HCT116 (cell line): ENCODE measurements around the gene CYP11A1. TPM values are rescaled to one million over a fixed set of nuclear protein-coding genes. Genes with fewer than 3 reads are reported as not detected.

Source experiments
- ATAC-seq: fragments of 200-7000 bp; cut with Tn5 transposase; 2 replicates; pipeline ENCODE4 v1.9.1; 2020; ENCODE audit warnings: mild to moderate bottlenecking, moderate library complexity
- BruUV-seq: library from RNA; stranded (reverse); fragments of 400-500 nt; replicated peaks from 2 replicates; lab custom pipeline; 2021; lab: Mats Ljungman, UMichigan
- CTCF ChIA-PET: fragments of 300-600 bp; sonication (Branson Sonifier 250); formaldehyde crosslinking; loops from one replicate; lab custom pipeline; 2021; ENCODE audit warnings: antibody characterized with exemption; lab: Charles Lee
- POLR2A ChIA-PET: fragments of 300-600, 350-600 bp; sonication (Branson Sonifier 250); formaldehyde crosslinking; loops from one replicate; lab custom pipeline; 2021; ENCODE audit warnings: antibody characterized with exemption; lab: Charles Lee
- RAD21 ChIA-PET, 2 experiments: fragments of 300-600 bp; sonication (Branson Sonifier 250); formaldehyde crosslinking; loops; one replicate each; lab custom pipeline; 2023; ENCODE audit warnings: low total read pairs in 2 of 2; ENCODE audit not compliant: uncharacterized antibody in 2 of 2, unreplicated experiment in 2 of 2, low non-redundant PET in 1 of 2; lab: Charles Lee
- DNase-seq: peaks from one replicate; pipeline ENCODE4 v3.0.0-alpha.2; 2010; ENCODE audit warnings: low read depth, low spot score
- H2AFZ ChIP-seq: fragments of 200-600 bp; shearing (Covaris generic), sonication (generic); 2 replicates; pipeline ENCODE4 v1.6.1; 2017; ENCODE audit warnings: low read depth, mixed run types, mixed read lengths, antibody characterized with exemption, low read length; ENCODE audit not compliant: poor library complexity, severe bottlenecking
- H3K27ac ChIP-seq: 2 replicates; pipeline ENCODE4 v1.5.1; 2012; ENCODE audit warnings: low read depth, low read length
- H3K27me3 ChIP-seq: fragments of 200-600 bp; sonication (generic); 2 replicates; pipeline ENCODE4 v1.6.1; 2016; ENCODE audit warnings: mixed run types, low read length, mixed read lengths; ENCODE audit not compliant: insufficient read depth
- H3K36me3 ChIP-seq, 2 experiments: fragments of 200-500 bp in 1 of 2; fragments of 200-600 bp in 1 of 2; sonication (Bioruptor generic) in 1 of 2; sonication (generic) in 1 of 2; 2 replicates each; pipeline versions ENCODE4 v1.5.1 to v1.6.1; 2014 to 2016; ENCODE audit warnings: low read length in 2 of 2, inconsistent platforms in 1 of 2, mixed read lengths in 1 of 2, mixed run types in 1 of 2; ENCODE audit not compliant: insufficient read depth in 2 of 2, control insufficient read depth in 1 of 2
- H3K4me1 ChIP-seq, 2 experiments: fragments of 200-600 bp in 1 of 2; sonication (generic) in 1 of 2; 2 replicates each; pipeline versions ENCODE4 v1.5.1 to v1.6.1; 2012 to 2017; ENCODE audit warnings: low read length in 2 of 2, inconsistent platforms in 1 of 2, mild to moderate bottlenecking in 1 of 2, mixed read lengths in 1 of 2, mixed run types in 1 of 2, moderate library complexity in 1 of 2; ENCODE audit not compliant: insufficient read depth in 2 of 2, control insufficient read depth in 1 of 2
- H3K4me2 ChIP-seq: fragments of 200-600 bp; sonication (generic); 2 replicates; pipeline ENCODE4 v1.6.1; 2017; ENCODE audit warnings: mixed run types, low read length, mixed read lengths
- H3K4me3 ChIP-seq, 2 experiments: fragments of 200-600 bp in 1 of 2; sonication (generic) in 1 of 2; replicated peaks in 1 of 2; 2 replicates each; pipeline ENCODE4 v1.5.1; 2011 to 2016; ENCODE audit warnings: low read length in 2 of 2, control low read depth in 1 of 2, low read depth in 1 of 2, mild to moderate bottlenecking in 1 of 2, mixed read lengths in 1 of 2, mixed run types in 1 of 2
- H3K79me2 ChIP-seq: fragments of 200-600 bp; sonication (generic); 2 replicates; pipeline ENCODE4 v1.6.1; 2017; ENCODE audit warnings: mild to moderate bottlenecking, mixed run types, low read length, moderate library complexity, mixed read lengths; ENCODE audit not compliant: insufficient read depth
- H3K9ac ChIP-seq: fragments of 200-600 bp; sonication (generic); 2 replicates; pipeline ENCODE4 v1.6.1; 2016; ENCODE audit warnings: low read length, mixed read lengths
- H3K9me2 ChIP-seq: fragments of 200-600 bp; sonication (generic), shearing (Covaris generic); 2 replicates; pipeline ENCODE4 v1.6.1; 2017; ENCODE audit warnings: mixed run types, mild to moderate bottlenecking, moderate library complexity; ENCODE audit not compliant: insufficient read depth
- H3K9me3 ChIP-seq, 2 experiments: fragments of 200-500 bp in 1 of 2; fragments of 200-600 bp in 1 of 2; sonication (Bioruptor generic) in 1 of 2; sonication (generic) in 1 of 2; 2 replicates each; pipeline ENCODE4 v1.6.1; 2014 to 2017; ENCODE audit warnings: low read length in 2 of 2, mixed read lengths in 2 of 2, inconsistent platforms in 1 of 2, low read depth in 1 of 2, mild to moderate bottlenecking in 1 of 2, mixed run types in 1 of 2, moderate library complexity in 1 of 2; ENCODE audit not compliant: control insufficient read depth in 1 of 2, insufficient read depth in 1 of 2
- H4K20me1 ChIP-seq: fragments of 200-600 bp; sonication (generic), shearing (Covaris generic); 2 replicates; pipeline ENCODE4 v1.6.1; 2017; ENCODE audit warnings: mixed run types, mild to moderate bottlenecking, moderate library complexity; ENCODE audit not compliant: insufficient read depth
- CBX3 ChIP-seq: IDR thresholded peaks from 2 replicates; pipeline ENCODE4 v1.6.1; 2012; ENCODE audit warnings: low read depth
- POLR2A ChIP-seq: IDR thresholded peaks from 2 replicates; pipeline ENCODE4 v1.7.0; 2011; ENCODE audit warnings: borderline replicate concordance; ENCODE audit not compliant: insufficient read depth, insufficient read length; ENCODE audit errors: extremely low read depth
- SIN3A ChIP-seq: IDR thresholded peaks from 2 replicates; pipeline ENCODE4 v1.6.1; 2012; ENCODE audit warnings: low read depth
- ZFX ChIP-seq: fragments of 450-650 bp; IDR thresholded peaks from 2 replicates; pipeline ENCODE4 v1.6.1; 2017
- ZNF274 ChIP-seq: fragments of 200-500 bp; sonication (Bioruptor generic); IDR thresholded peaks from 2 replicates; pipeline ENCODE4 v1.6.1; 2014; ENCODE audit warnings: mild to moderate bottlenecking, low read depth, low read length, inconsistent platforms
- intact Hi-C: fragments of 100-400 bp; cut with micrococcal nuclease; formaldehyde crosslinking; loops from 2 replicates; pipeline ENCODE4 v1.10.0; 2022
- total RNA-seq: library from RNA; stranded (reverse); gene quantifications from one replicate; pipeline ENCODE4 v1.2.1, GENCODE V29; 2021; ENCODE audit not compliant: unreplicated experiment
- TF ChIP-seq, protein P1 (sequence below): IDR thresholded peaks from 2 replicates; pipeline ENCODE4 v1.6.1; 2012
- TF ChIP-seq, protein P2 (sequence below), 3 experiments: fragments of 200-600 bp in 1 of 3; sonication (generic) in 1 of 3; IDR thresholded peaks in 2 of 3; conservative IDR thresholded peaks in 1 of 3; 2 replicates each; pipeline ENCODE4 v1.5.1; 2012 to 2017; ENCODE audit warnings: low read depth in 2 of 3, low read length in 2 of 3, antibody characterized with exemption in 1 of 3, borderline replicate concordance in 1 of 3, control low read depth in 1 of 3, mild to moderate bottlenecking in 1 of 3, mixed read lengths in 1 of 3, mixed run types in 1 of 3, moderate library complexity in 1 of 3; ENCODE audit not compliant: insufficient read depth in 1 of 3
- TF ChIP-seq, protein P3 (sequence below): IDR thresholded peaks from 2 replicates; pipeline ENCODE4 v1.6.1; 2011; ENCODE audit warnings: mild to moderate bottlenecking, low read length, moderate library complexity; ENCODE audit not compliant: insufficient replicate concordance; ENCODE audit errors: extremely low read depth

Gene CYP11A1
- total RNA-seq, 1 experiment from 2014 or later: 0.57 TPM

DNA sequence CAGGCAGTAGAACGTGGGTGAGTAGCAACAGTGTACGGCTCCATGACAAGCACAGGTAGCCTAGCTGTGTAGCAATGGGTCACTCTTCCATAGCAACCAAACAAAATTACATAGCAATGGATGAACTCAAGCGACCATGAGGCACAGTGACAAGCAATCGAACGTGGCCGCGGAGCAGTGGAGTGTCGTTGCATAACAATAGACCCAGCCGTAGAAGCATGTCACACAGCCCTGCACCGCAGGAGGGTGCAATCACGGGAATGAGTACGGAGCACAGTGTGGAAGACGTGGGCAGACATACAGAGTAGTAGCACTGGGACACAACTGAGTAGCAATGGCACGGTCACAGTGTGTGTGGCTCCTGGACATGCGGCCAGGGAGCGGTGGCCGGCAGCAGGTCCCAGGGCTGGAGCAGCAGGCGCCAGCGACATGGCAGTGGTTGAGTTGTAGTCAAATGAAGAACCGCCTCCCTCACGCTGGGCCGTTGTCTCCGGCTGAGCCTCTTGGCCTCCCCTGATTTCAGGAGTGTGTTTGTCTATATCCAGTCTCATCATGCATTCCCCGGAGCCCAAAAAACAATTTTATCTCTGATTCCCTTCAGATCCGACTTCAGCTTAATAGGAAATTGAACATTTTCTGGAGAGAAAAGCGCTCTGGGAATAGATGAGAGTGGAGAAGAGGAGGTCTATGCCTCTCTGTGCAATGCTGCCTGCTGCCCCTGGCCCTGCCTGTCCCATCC is 67.2 kb downstream of the CYP11A1 start:
- Histone ChIP-seq H3K27ac (no peak overlapping the region), H2AFZ (no peak overlapping the region), H3K4me1 (no peaks in the 10 kb centered on the region), H3K9me2 (no peaks in the 10 kb centered on the region), H3K4me2 (no peak overlapping the region), H4K20me1 (no peaks in the 10 kb centered on the region), H3K9ac (no peak overlapping the region), H3K36me3 (no peaks in the 10 kb centered on the region), H3K4me3 (no peak overlapping the region), H3K27me3 (peaks cover 41% of the 10 kb centered on the region; the same call in 1 of the 2 replicates), H3K79me2 (no peaks in the 10 kb centered on the region), H3K9me3 (no peaks in the 10 kb centered on the region)
- ATAC-seq: no peak
- no peak for DNase-seq
- BruUV-seq: no TSS peak
- RAD21 ChIA-PET: no interaction called here
- TF ChIP-seq, protein P1, sequence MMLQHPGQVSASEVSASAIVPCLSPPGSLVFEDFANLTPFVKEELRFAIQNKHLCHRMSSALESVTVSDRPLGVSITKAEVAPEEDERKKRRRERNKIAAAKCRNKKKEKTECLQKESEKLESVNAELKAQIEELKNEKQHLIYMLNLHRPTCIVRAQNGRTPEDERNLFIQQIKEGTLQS: no peak
- TF ChIP-seq CBX3 (no peak), ZFX (no peak), ZNF274 (no peak), POLR2A (no peak)
- POLR2A ChIA-PET: no interaction called here
- CTCF ChIA-PET: no interaction called here
- intact Hi-C loops: loop anchor here (5.0 kb wide), 1 partner anchor 248 kb away; no protein-coding TSS in a partner anchor

DNA sequence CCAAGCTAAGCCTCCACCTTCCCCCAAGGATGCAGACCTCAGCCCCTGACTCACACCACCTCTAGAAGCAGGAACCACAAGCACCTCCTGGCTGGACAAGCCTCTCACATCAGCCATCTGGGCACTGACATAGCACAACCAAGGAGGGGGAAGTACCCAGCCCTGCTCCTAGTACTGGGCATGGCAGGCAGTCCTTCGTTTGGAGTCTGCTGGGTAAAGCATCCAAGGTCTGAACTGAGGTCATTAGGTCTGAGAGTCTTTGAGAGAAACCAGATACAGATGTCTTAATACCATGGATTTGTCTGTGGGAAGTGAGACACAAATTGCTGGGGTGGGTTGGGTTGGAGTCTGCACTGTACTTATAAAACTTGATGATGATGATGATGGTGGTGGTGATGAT is 69.6 kb downstream of the CYP11A1 start:
- Histone ChIP-seq H2AFZ (no peak overlapping the region), H3K4me2 (no peak overlapping the region), H3K4me3 (no peak overlapping the region), H3K9me2 (no peaks in the 10 kb centered on the region), H3K79me2 (no peaks in the 10 kb centered on the region), H3K9ac (no peak overlapping the region), H3K36me3 (no peaks in the 10 kb centered on the region), H4K20me1 (no peaks in the 10 kb centered on the region), H3K27ac (no peak overlapping the region), H3K27me3 (peaks cover 60% of the 10 kb centered on the region), H3K4me1 (no peaks in the 10 kb centered on the region), H3K9me3 (no peaks in the 10 kb centered on the region)
- intact Hi-C loops: no loop called here
- DNase-seq: no peak
- BruUV-seq: no TSS peak
- CTCF ChIA-PET: interaction anchor here (0.7 to 3.7 kb wide), 2 partner anchors 10 to 14 kb away, joined by 4 to 13 read pairs; no protein-coding TSS in a partner anchor
- POLR2A ChIA-PET: no interaction called here
- no peak for TF ChIP-seq SIN3A
- TF ChIP-seq, protein P2, sequence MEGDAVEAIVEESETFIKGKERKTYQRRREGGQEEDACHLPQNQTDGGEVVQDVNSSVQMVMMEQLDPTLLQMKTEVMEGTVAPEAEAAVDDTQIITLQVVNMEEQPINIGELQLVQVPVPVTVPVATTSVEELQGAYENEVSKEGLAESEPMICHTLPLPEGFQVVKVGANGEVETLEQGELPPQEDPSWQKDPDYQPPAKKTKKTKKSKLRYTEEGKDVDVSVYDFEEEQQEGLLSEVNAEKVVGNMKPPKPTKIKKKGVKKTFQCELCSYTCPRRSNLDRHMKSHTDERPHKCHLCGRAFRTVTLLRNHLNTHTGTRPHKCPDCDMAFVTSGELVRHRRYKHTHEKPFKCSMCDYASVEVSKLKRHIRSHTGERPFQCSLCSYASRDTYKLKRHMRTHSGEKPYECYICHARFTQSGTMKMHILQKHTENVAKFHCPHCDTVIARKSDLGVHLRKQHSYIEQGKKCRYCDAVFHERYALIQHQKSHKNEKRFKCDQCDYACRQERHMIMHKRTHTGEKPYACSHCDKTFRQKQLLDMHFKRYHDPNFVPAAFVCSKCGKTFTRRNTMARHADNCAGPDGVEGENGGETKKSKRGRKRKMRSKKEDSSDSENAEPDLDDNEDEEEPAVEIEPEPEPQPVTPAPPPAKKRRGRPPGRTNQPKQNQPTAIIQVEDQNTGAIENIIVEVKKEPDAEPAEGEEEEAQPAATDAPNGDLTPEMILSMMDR (IDR thresholded peaks at IDR 0.05 in 2 of 3, conservative IDR thresholded peaks at IDR 0.05 in 1 of 3; ENCODE audit: borderline replicate concordance in 1 of 3, insufficient read depth in 1 of 3, low read depth in 2 of 3, low read length in 2 of 3): no peak
- no peak for TF ChIP-seq CBX3
- TF ChIP-seq ZNF274: no peak
- TF ChIP-seq, protein P3, sequence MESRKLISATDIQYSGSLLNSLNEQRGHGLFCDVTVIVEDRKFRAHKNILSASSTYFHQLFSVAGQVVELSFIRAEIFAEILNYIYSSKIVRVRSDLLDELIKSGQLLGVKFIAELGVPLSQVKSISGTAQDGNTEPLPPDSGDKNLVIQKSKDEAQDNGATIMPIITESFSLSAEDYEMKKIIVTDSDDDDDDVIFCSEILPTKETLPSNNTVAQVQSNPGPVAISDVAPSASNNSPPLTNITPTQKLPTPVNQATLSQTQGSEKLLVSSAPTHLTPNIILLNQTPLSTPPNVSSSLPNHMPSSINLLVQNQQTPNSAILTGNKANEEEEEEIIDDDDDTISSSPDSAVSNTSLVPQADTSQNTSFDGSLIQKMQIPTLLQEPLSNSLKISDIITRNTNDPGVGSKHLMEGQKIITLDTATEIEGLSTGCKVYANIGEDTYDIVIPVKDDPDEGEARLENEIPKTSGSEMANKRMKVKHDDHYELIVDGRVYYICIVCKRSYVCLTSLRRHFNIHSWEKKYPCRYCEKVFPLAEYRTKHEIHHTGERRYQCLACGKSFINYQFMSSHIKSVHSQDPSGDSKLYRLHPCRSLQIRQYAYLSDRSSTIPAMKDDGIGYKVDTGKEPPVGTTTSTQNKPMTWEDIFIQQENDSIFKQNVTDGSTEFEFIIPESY: no peak
- RAD21 ChIA-PET: no interaction called here
- ATAC-seq: no peak
